Kidney (tissue), 14 donors: Measurements from ENCODE around the gene CCDC107. TPM values are rescaled to one million over a fixed set of nuclear protein-coding genes. Genes with fewer than 3 reads are reported as not detected.

Experiments
- DNase-seq, 5 donors: peaks; one replicate each; pipeline ENCODE4 v3.0.0-alpha.2; 2013 to 2020
- FAIRE-seq: peaks from 2 replicates; lab custom pipeline; 2012; peaks lifted over from hg19 to GRCh38; lab: Jason Lieb, UNC
- H3K27ac ChIP-seq, 2 donors: one replicate each; pipeline ENCODE4 v1.7.0; 2013; ENCODE audit warnings: low read depth in 2 of 2, low read length in 2 of 2, inconsistent platforms in 1 of 2
- H3K27me3 ChIP-seq: one replicate; pipeline ENCODE4 v1.7.1; 2013; ENCODE audit warnings: low read length, inconsistent platforms; ENCODE audit not compliant: control insufficient read depth, insufficient read depth
- H3K36me3 ChIP-seq, 3 donors: one replicate each; pipeline versions ENCODE4 v1.7.0 to v1.7.1; 2013; ENCODE audit warnings: low read length in 3 of 3, control low read depth in 1 of 3, inconsistent platforms in 1 of 3; ENCODE audit not compliant: insufficient read depth in 3 of 3, control insufficient read depth in 2 of 3
- H3K4me1 ChIP-seq, 3 donors: one replicate each; pipeline versions ENCODE4 v1.7.0 to v1.7.1; 2013; ENCODE audit warnings: low read length in 3 of 3, inconsistent platforms in 1 of 3, low read depth in 1 of 3; ENCODE audit not compliant: control insufficient read depth in 2 of 3, insufficient read depth in 2 of 3
- H3K4me3 ChIP-seq, 3 donors: one replicate each; pipeline versions ENCODE4 v1.7.0 to v1.8.1; 2013; ENCODE audit warnings: low read length in 3 of 3, control low read depth in 1 of 3, inconsistent platforms in 1 of 3
- H3K9ac ChIP-seq, 3 donors: one replicate each; pipeline versions ENCODE4 v1.7.0 to v1.7.1; 2013; ENCODE audit warnings: low read length in 3 of 3, control low read depth in 1 of 3, inconsistent platforms in 1 of 3
- H3K9me3 ChIP-seq, 3 donors: one replicate each; pipeline versions ENCODE4 v1.7.0 to v1.7.1; 2013; ENCODE audit warnings: low read length in 3 of 3, control low read depth in 1 of 3, inconsistent platforms in 1 of 3; ENCODE audit not compliant: control insufficient read depth in 2 of 3, insufficient read depth in 1 of 3
- intact Hi-C: fragments of 100-400 bp; cut with DNase I; formaldehyde crosslinking; loops from one replicate; pipeline ENCODE4 v1.11.1; 2022
- polyA plus RNA-seq: library from polyadenylated mRNA; stranded (reverse); fragments of 350-450 nt; fragmentation: Illumina TruSeq; extraction: RNeasy Lipid Tissue Mini Kit (QIAGEN cat#74804); gene quantifications from one replicate; pipeline ENCODE4 v1.2.3, GENCODE V29; 2014; ENCODE audit warnings: low read depth, low replicate concordance; ENCODE audit not compliant: insufficient read depth
- total RNA-seq: library from RNA; stranded (reverse); fragmentation: NEBNext Ultra II Directional; extraction: Animal tissue kit (Norgen Biotek cat#: 25700); gene quantifications from one replicate; pipeline ENCODE4 v1.2.1, GENCODE V29; 2021
- TF ChIP-seq, protein P1 (sequence below): IDR thresholded peaks from 3 replicates; pipeline ENCODE4 v1.5.1; 2012; ENCODE audit warnings: mild to moderate bottlenecking, moderate library complexity, borderline replicate concordance; ENCODE audit not compliant: insufficient read depth; ENCODE audit errors: extremely low read depth
- donor health status: control.
- donor health status: control.
- donor health status: control.
- donor health status: control.
- donor health status: control.
- donor health status: DM: yes; HTN: yes; CAD: no.
- donor health status: Normal renal cell carcinoma (clear cell type).

The CCDC107 gene
- total and polyA plus RNA-seq, 2 donors from 2014 or later: 26.8 to 52.3 TPM

DNA sequence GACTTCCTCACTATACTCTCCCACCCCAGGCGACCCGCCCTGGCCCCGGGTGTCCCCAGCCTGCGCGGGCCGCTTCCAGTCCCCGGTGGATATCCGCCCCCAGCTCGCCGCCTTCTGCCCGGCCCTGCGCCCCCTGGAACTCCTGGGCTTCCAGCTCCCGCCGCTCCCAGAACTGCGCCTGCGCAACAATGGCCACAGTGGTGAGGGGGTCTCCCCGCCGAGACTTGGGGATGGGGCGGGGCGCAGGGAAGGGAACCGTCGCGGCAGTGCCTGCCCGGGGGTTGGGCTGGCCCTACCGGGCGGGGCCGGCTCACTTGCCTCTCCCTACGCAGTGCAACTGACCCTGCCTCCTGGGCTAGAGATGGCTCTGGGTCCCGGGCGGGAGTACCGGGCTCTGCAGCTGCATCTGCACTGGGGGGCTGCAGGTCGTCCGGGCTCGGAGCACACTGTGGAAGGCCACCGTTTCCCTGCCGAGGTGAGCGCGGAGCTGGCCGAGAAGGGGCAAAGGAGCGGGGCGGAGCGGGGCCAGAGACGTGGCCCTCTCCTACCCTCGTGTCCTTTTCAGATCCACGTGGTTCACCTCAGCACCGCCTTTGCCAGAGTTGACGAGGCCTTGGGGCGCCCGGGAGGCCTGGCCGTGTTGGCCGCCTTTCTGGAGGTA is 17.8 kb downstream of the CCDC107 start:
- no peaks in the 10 kb centered on the region for H3K27me3 ChIP-seq
- H3K4me1 ChIP-seq: peaks cover 0 to 3% (median 0%) of the 10 kb centered on the region in 3 donors
- TF ChIP-seq, protein P1, sequence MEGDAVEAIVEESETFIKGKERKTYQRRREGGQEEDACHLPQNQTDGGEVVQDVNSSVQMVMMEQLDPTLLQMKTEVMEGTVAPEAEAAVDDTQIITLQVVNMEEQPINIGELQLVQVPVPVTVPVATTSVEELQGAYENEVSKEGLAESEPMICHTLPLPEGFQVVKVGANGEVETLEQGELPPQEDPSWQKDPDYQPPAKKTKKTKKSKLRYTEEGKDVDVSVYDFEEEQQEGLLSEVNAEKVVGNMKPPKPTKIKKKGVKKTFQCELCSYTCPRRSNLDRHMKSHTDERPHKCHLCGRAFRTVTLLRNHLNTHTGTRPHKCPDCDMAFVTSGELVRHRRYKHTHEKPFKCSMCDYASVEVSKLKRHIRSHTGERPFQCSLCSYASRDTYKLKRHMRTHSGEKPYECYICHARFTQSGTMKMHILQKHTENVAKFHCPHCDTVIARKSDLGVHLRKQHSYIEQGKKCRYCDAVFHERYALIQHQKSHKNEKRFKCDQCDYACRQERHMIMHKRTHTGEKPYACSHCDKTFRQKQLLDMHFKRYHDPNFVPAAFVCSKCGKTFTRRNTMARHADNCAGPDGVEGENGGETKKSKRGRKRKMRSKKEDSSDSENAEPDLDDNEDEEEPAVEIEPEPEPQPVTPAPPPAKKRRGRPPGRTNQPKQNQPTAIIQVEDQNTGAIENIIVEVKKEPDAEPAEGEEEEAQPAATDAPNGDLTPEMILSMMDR: no peak
- H3K27ac ChIP-seq: no peak overlapping the region
- peak overlapping the region in 1 of 3 donors; percentile 51 for H3K9ac ChIP-seq
- FAIRE-seq (no peak), DNase-seq (peak; percentile 86 to 95 (median 91))
- H3K36me3 ChIP-seq: no peaks in the 10 kb centered on the region
- no peaks in the 10 kb centered on the region for H3K9me3 ChIP-seq
- intact Hi-C loops: no loop called here
- H3K4me3 ChIP-seq: peak overlapping the region; percentile 13 to 53 (median 39)

DNA sequence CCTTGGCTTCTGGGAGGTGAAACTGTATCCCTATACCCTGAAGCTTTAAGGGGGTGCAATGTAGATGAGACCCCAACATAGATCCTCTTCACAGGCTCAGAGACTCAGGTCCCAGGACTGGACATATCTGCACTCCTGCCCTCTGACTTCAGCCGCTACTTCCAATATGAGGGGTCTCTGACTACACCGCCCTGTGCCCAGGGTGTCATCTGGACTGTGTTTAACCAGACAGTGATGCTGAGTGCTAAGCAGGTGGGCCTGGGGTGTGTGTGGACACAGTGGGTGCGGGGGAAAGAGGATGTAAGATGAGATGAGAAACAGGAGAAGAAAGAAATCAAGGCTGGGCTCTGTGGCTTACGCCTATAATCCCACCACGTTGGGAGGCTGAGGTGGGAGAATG is 21.0 kb downstream of the CCDC107 start:
- intact Hi-C loops: no loop called here
- H3K27me3 ChIP-seq: no peaks in the 10 kb centered on the region
- no peak for FAIRE-seq
- no peaks in the 10 kb centered on the region for H3K36me3 ChIP-seq
- TF ChIP-seq, protein P1: no peak
- H3K4me1 ChIP-seq: peaks cover 0 to 3% (median 0%) of the 10 kb centered on the region in 3 donors
- H3K4me3 ChIP-seq: no peak overlapping the region
- H3K9me3 ChIP-seq: no peaks in the 10 kb centered on the region
- peak in 1 of 5 donors; percentile 49 for DNase-seq
- H3K27ac ChIP-seq: no peak overlapping the region
- no peak overlapping the region for H3K9ac ChIP-seq

DNA sequence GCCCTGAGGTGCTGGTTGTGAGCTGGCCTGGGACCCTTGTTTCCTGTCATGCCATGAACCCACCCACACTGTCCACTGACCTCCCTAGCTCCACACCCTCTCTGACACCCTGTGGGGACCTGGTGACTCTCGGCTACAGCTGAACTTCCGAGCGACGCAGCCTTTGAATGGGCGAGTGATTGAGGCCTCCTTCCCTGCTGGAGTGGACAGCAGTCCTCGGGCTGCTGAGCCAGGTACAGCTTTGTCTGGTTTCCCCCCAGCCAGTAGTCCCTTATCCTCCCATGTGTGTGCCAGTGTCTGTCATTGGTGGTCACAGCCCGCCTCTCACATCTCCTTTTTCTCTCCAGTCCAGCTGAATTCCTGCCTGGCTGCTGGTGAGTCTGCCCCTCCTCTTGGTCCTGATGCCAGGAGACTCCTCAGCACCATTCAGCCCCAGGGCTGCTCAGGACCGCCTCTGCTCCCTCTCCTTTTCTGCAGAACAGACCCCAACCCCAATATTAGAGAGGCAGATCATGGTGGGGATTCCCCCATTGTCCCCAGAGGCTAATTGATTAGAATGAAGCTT is 21.8 kb downstream of the CCDC107 start:
- H3K27ac ChIP-seq: no peak overlapping the region
- peaks cover 0 to 3% (median 0%) of the 10 kb centered on the region in 3 donors for H3K4me1 ChIP-seq
- no peaks in the 10 kb centered on the region for H3K9me3 ChIP-seq
- FAIRE-seq (no peak), DNase-seq (peak in 1 of 5 donors; percentile 29)
- H3K9ac ChIP-seq: no peak overlapping the region
- TF ChIP-seq, protein P1: no peak
- no peak overlapping the region for H3K4me3 ChIP-seq
- no peaks in the 10 kb centered on the region for H3K27me3 ChIP-seq
- H3K36me3 ChIP-seq: no peaks in the 10 kb centered on the region
- intact Hi-C loops: no loop called here
